Activated CD8-positive, alpha-beta memory T cell treated with anti-CD3 and anti-CD28 coated beads, Interleukin-2, amount 50 U/mL, for 1 hour (primary cell): ENCODE data around the gene NOS2.
"Not testable (repeated sequence)": the region's sequence is repeated elsewhere in the genome, so short reads cannot be mapped to it uniquely, and the experiment has no call there.

Experiments used
- DNase-seq: peaks from one replicate; pipeline ENCODE4 v3.0.0-alpha.2; 2020; ENCODE audit errors: extremely low read depth

Gene NOS2

GRCh38 chr17:27800522-27800921 lies at the start of gene NOS2:
NOS2 (minus strand) TSS chr17:27800529; CDS start chr17:27798809, 1,720 bp downstream.
- DNase-seq: no peak

- no peak for DNase-seq
These were observed 49.3 kb upstream of the NOS2 start for GRCh38 chr17:27849474-27850185.

GRCh38 chr17:27848931-27849330 lies 48.6 kb upstream of the NOS2 start:
- DNase-seq: no peak

- not testable (repeated sequence) for DNase-seq
These were observed 46.5 kb upstream of the NOS2 start for GRCh38 chr17:27846808-27847307.

GRCh38 chr17:27846042-27846655 lies 45.8 kb upstream of the NOS2 start:
- DNase-seq: peak; percentile 17

GRCh38 chr17:27845264-27846041 lies 45.1 kb upstream of the NOS2 start:
- no peak for DNase-seq

- DNase-seq: no peak
These were observed 40.4 kb upstream of the NOS2 start for GRCh38 chr17:27840688-27841087.

- not testable (repeated sequence) for DNase-seq
These were observed 40.0 kb upstream of the NOS2 start for GRCh38 chr17:27840406-27840678.

GRCh38 chr17:27839571-27840405 lies 39.5 kb upstream of the NOS2 start:
- not testable (repeated sequence) for DNase-seq

- DNase-seq: not testable (repeated sequence)
These were observed 38.3 kb upstream of the NOS2 start for GRCh38 chr17:27838607-27839006.

- DNase-seq: not testable (repeated sequence)
These were observed 37.4 kb upstream of the NOS2 start for GRCh38 chr17:27837769-27838168.

GRCh38 chr17:27836651-27837050 lies 36.3 kb upstream of the NOS2 start:
- no peak for DNase-seq

- DNase-seq: no peak
These were observed 34.2 kb upstream of the NOS2 start for GRCh38 chr17:27834571-27834970.

- no peak for DNase-seq
These were observed 32.5 kb upstream of the NOS2 start for GRCh38 chr17:27832831-27833230.

GRCh38 chr17:27829888-27830287 lies 29.6 kb upstream of the NOS2 start:
- not testable (repeated sequence) for DNase-seq

- not testable (repeated sequence) for DNase-seq
These were observed 28.9 kb upstream of the NOS2 start for GRCh38 chr17:27829143-27829711.

- DNase-seq: no peak
These were observed 25.1 kb upstream of the NOS2 start for GRCh38 chr17:27825459-27825858.

- no peak for DNase-seq
These were observed 24.4 kb upstream of the NOS2 start for GRCh38 chr17:27824745-27825144.

- no peak for DNase-seq
These were observed 23.9 kb upstream of the NOS2 start for GRCh38 chr17:27824176-27824715.

- DNase-seq: not testable (repeated sequence)
These were observed 21.8 kb upstream of the NOS2 start for GRCh38 chr17:27822108-27822507.

GRCh38 chr17:27821318-27821717 lies 21.0 kb upstream of the NOS2 start:
- DNase-seq: no peak
